Astrocyte (in vitro differentiated cells and primary cell): ENCODE measurements around the gene TBC1D2B.

Experiments used
- EZH2 ChIP-seq: IDR thresholded peaks from 2 replicates; pipeline ENCODE4 v1.6.1; 2012; ENCODE audit warnings: mild to moderate bottlenecking, low read length, inconsistent platforms; ENCODE audit not compliant: insufficient read depth
- TF ChIP-seq, protein P1 (sequence below): IDR thresholded peaks from 2 replicates; pipeline ENCODE4 v1.5.1; 2011; ENCODE audit warnings: low read depth, mild to moderate bottlenecking, inconsistent platforms, low read length, moderate library complexity; ENCODE audit not compliant: insufficient read depth

DNA sequence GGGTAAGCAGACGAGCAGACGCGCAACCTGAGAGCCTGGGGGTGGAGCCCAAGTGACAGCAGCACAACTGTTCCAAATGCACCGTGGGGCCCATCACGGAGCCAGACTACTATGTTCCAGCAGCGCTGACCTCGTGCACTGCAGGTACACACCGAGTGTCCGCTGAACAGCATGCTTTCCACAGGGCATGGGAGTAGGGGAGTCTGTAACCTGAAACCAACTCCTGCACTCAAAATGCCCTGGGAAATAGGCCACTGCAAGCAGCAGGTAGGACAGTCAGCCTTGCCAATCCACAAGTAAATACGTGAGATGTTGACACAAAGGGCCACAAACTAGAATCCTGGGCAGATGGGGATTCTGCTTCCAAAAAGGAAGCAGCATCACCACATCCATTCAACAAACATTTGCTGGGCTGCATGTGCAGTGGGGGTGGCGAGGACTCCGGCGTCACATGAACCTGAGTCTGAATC is 73.9 kb downstream of the TBC1D2B start:
- TF ChIP-seq, protein P1, sequence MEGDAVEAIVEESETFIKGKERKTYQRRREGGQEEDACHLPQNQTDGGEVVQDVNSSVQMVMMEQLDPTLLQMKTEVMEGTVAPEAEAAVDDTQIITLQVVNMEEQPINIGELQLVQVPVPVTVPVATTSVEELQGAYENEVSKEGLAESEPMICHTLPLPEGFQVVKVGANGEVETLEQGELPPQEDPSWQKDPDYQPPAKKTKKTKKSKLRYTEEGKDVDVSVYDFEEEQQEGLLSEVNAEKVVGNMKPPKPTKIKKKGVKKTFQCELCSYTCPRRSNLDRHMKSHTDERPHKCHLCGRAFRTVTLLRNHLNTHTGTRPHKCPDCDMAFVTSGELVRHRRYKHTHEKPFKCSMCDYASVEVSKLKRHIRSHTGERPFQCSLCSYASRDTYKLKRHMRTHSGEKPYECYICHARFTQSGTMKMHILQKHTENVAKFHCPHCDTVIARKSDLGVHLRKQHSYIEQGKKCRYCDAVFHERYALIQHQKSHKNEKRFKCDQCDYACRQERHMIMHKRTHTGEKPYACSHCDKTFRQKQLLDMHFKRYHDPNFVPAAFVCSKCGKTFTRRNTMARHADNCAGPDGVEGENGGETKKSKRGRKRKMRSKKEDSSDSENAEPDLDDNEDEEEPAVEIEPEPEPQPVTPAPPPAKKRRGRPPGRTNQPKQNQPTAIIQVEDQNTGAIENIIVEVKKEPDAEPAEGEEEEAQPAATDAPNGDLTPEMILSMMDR: no peak
- TF ChIP-seq EZH2: no peak
